GM21390 (cell line): Measurements from ENCODE around the gene ASTN1.

Source experiments
- ATAC-seq: cut with Tn5 transposase; IDR thresholded peaks from one replicate; pipeline ENCODE4 v1.9.1; 2021; ENCODE audit not compliant: unreplicated experiment

ASTN1 gene

GRCh38 chr1:177045151-177045550, 119.4 kb downstream of the ASTN1 start:
- ATAC-seq: no peak

- no peak for ATAC-seq
These were observed 120.1 kb downstream of the ASTN1 start for GRCh38 chr1:177044390-177044789.

GRCh38 chr1:177043597-177043996, 120.9 kb downstream of the ASTN1 start:
- ATAC-seq: no peak

GRCh38 chr1:177035586-177035985, 128.9 kb downstream of the ASTN1 start:
- ATAC-seq: no peak

- no peak for ATAC-seq
These were observed 130.9 kb downstream of the ASTN1 start for GRCh38 chr1:177033628-177034027.

- ATAC-seq: no peak
These were observed 132.1 kb downstream of the ASTN1 start for GRCh38 chr1:177032434-177032833.

GRCh38 chr1:177024623-177025022, 139.9 kb downstream of the ASTN1 start:
- no peak for ATAC-seq

GRCh38 chr1:177023726-177024125, 140.8 kb downstream of the ASTN1 start:
- no peak for ATAC-seq

- no peak for ATAC-seq
These were observed 141.3 kb downstream of the ASTN1 start for GRCh38 chr1:177023249-177023648.

GRCh38 chr1:177021687-177022086, 142.8 kb downstream of the ASTN1 start:
- ATAC-seq: no peak

GRCh38 chr1:177020851-177021589, 143.5 kb downstream of the ASTN1 start:
- ATAC-seq: no peak

GRCh38 chr1:177017287-177017852, 147.1 kb downstream of the ASTN1 start:
- ATAC-seq: no peak

GRCh38 chr1:177014325-177014724, 150.2 kb downstream of the ASTN1 start:
- ATAC-seq: no peak

GRCh38 chr1:177012342-177012925, 152.1 kb downstream of the ASTN1 start:
- no peak for ATAC-seq

GRCh38 chr1:177011508-177011907, 153.0 kb downstream of the ASTN1 start:
- no peak for ATAC-seq

GRCh38 chr1:177010211-177010825, 154.2 kb downstream of the ASTN1 start:
- no peak for ATAC-seq

GRCh38 chr1:177008653-177009052, 155.9 kb downstream of the ASTN1 start:
- no peak for ATAC-seq

- no peak for ATAC-seq
These were observed 156.9 kb downstream of the ASTN1 start for GRCh38 chr1:177007437-177008161.

GRCh38 chr1:177002891-177003290, 161.6 kb downstream of the ASTN1 start:
- ATAC-seq: no peak

- ATAC-seq: no peak
These were observed 163.0 kb downstream of the ASTN1 start for GRCh38 chr1:177001556-177001955.

- ATAC-seq: no peak
These were observed 166.2 kb downstream of the ASTN1 start for GRCh38 chr1:176998183-176998795.
